A673 (cell line): ENCODE results near the gene OMG. TPM values are rescaled to one million over a fixed set of nuclear protein-coding genes. Genes with fewer than 3 reads are reported as not detected.

ENCODE experiments used
- BruUV-seq: library from RNA; stranded (reverse); fragments of 400-500 nt; replicated peaks from 2 replicates; lab custom pipeline; 2021; lab: Mats Ljungman, UMichigan
- CTCF ChIA-PET: fragments of 300-600 bp; sonication (Branson Sonifier 250); formaldehyde crosslinking; loops from one replicate; lab custom pipeline; 2022; ENCODE audit warnings: antibody characterized with exemption; lab: Charles Lee
- POLR2A ChIA-PET: fragments of 300-600 bp; sonication (Branson Sonifier 250); formaldehyde crosslinking; loops from one replicate; lab custom pipeline; 2022; ENCODE audit warnings: antibody characterized with exemption; ENCODE audit not compliant: low non-redundant PET; lab: Charles Lee
- DNase-seq: peaks from one replicate; pipeline ENCODE4 v3.0.0-alpha.2; 2015; ENCODE audit warnings: low spot score
- H3K27ac ChIP-seq: fragments of 200-600 bp; sonication (generic); 2 replicates; pipeline ENCODE4 v1.5.1; 2016; ENCODE audit warnings: mixed run types, low read depth, mild to moderate bottlenecking, mixed read lengths, antibody characterized with exemption, low read length; ENCODE audit not compliant: poor library complexity, severe bottlenecking
- H3K27me3 ChIP-seq: fragments of 200-600 bp; sonication (generic); replicated peaks from 2 replicates; pipeline ENCODE4 v1.6.1; 2017; ENCODE audit warnings: mixed run types, low read depth, mild to moderate bottlenecking, mixed read lengths, antibody characterized with exemption, low read length; ENCODE audit not compliant: insufficient read depth, poor library complexity
- H3K36me3 ChIP-seq: fragments of 200-600 bp; sonication (generic); 2 replicates; pipeline ENCODE4 v1.6.1; 2016; ENCODE audit warnings: mixed run types, mild to moderate bottlenecking, mixed read lengths, antibody characterized with exemption, low read length; ENCODE audit not compliant: insufficient read depth, poor library complexity, severe bottlenecking
- H3K4me1 ChIP-seq: fragments of 200-600 bp; sonication (generic); 2 replicates; pipeline ENCODE4 v1.6.1; 2017; ENCODE audit warnings: mixed run types, mild to moderate bottlenecking, mixed read lengths, antibody characterized with exemption, low read length; ENCODE audit not compliant: insufficient read depth, poor library complexity, severe bottlenecking
- H3K4me3 ChIP-seq: fragments of 200-600 bp; sonication (generic); 2 replicates; pipeline ENCODE4 v1.5.1; 2016; ENCODE audit warnings: low read depth, mixed run types, mild to moderate bottlenecking, mixed read lengths, low read length; ENCODE audit not compliant: poor library complexity, severe bottlenecking
- H3K9me3 ChIP-seq: fragments of 200-600 bp; sonication (generic); 2 replicates; pipeline ENCODE4 v1.6.1; 2016; ENCODE audit warnings: mixed run types, low read depth, mild to moderate bottlenecking, mixed read lengths, antibody characterized with exemption, low read length; ENCODE audit not compliant: poor library complexity, severe bottlenecking
- CTCF ChIP-seq: fragments of 300-800, 200-600 bp; sonication (generic); conservative IDR thresholded peaks from 2 replicates; pipeline ENCODE4 v1.5.1; 2017; ENCODE audit warnings: low read depth, mild to moderate bottlenecking, antibody characterized with exemption, low read length, moderate library complexity, mixed read lengths
- EZH2 ChIP-seq: fragments of 200-600 bp; sonication (generic); IDR thresholded peaks from 2 replicates; pipeline ENCODE4 v1.6.1; 2017; ENCODE audit warnings: borderline replicate concordance, low read depth, mild to moderate bottlenecking, mixed read lengths, antibody characterized with exemption, low read length; ENCODE audit not compliant: poor library complexity, severe bottlenecking
- intact Hi-C: fragments of 100-400 bp; cut with micrococcal nuclease; formaldehyde crosslinking; loops from one replicate; pipeline ENCODE4 v1.10.0; 2022; ENCODE audit not compliant: unreplicated experiment
- total RNA-seq: library from RNA; stranded (reverse); gene quantifications from 2 replicates; pipeline ENCODE4 v1.2.3, GENCODE V29; 2021

OMG gene
- total RNA-seq, 1 experiment from 2014 or later: not detected

DNA sequence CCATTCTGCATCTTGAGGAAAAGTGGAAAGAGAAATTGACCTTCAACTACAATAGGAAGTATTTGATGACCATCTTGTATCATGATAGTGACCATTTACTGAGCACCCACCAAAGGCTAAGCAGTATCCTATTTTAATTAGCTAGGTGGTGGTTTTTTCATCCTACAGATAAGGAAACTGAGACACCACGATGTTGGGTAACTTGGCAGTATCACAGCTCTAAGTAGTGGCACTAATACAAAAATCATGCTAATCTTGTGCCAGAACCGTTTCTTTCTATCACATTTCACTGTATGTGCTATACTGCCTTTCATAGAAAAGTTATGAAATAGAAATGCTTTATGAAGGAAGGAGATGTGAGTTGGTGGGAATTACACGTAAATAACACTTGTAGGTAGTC, 14.5 kb upstream of the OMG start:
- H3K9me3 ChIP-seq: no peaks in the 10 kb centered on the region
- peaks cover 7% of the 10 kb centered on the region for H3K4me1 ChIP-seq
- intact Hi-C loops: loop anchor here (10.0 kb wide), 1 partner anchor 57 kb away; no protein-coding TSS in a partner anchor
- BruUV-seq: no TSS peak
- no peak for TF ChIP-seq CTCF
- no peak for TF ChIP-seq EZH2
- ChIA-PET POLR2A (no interaction called here), CTCF (no interaction called here)
- H3K27ac ChIP-seq: no peak overlapping the region
- H3K27me3 ChIP-seq: no peaks in the 10 kb centered on the region
- H3K36me3 ChIP-seq: no peaks in the 10 kb centered on the region
- H3K4me3 ChIP-seq: no peak overlapping the region
- no peak for DNase-seq

DNA sequence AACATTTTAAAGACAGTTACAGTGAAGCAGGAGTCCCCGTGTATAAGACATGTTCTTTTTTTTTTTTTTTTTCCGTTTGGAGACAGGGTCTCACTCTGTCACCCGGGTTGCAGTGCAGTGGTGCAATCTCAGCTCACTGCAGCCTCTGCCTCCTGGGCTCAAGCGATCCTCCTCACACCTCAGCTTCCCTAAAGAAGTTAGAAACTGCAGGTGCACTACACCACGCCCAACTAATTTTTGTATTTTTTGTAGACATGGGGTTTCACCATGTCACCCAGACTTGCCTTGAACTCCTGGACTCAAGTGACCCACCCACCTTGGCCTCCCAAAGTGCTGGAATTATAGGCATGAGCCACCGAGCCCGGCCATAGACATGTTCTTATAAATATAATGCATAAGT, 13.8 kb upstream of the OMG start:
- ChIA-PET POLR2A (no interaction called here), CTCF (no interaction called here)
- H3K4me1 ChIP-seq: peaks cover 7% of the 10 kb centered on the region
- H3K4me3 ChIP-seq: no peak overlapping the region
- TF ChIP-seq CTCF: no peak
- TF ChIP-seq EZH2: no peak
- no peaks in the 10 kb centered on the region for H3K27me3 ChIP-seq
- H3K9me3 ChIP-seq: no peaks in the 10 kb centered on the region
- H3K36me3 ChIP-seq: no peaks in the 10 kb centered on the region
- no peak for DNase-seq
- intact Hi-C loops: loop anchor here (10.0 kb wide), 1 partner anchor 56 kb away; no protein-coding TSS in a partner anchor
- no peak overlapping the region for H3K27ac ChIP-seq
- BruUV-seq: no TSS peak

DNA sequence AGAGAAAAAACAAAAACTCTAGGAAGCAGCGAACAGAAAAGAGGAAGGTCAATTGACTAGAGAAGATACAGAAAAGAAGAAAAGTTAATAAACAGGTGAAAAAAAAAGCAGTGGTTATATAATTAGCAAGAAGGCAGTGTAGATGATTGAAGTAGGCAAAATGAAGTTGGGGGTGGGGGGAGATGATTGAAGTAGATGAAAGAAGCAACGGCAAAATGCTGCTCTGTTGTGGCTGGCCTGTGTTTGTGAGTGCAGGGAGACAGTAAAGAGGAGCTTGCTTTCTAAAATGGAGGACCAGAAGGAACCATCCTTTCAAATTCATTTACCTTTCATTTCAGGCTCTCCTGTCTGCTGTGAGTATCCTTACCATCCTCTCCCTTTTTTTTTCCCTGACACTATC, 13.2 kb upstream of the OMG start:
- TF ChIP-seq CTCF (no peak), EZH2 (no peak)
- H3K36me3 ChIP-seq: no peaks in the 10 kb centered on the region
- no peaks in the 10 kb centered on the region for H3K27me3 ChIP-seq
- no peaks in the 10 kb centered on the region for H3K9me3 ChIP-seq
- ChIA-PET CTCF (no interaction called here), POLR2A (no interaction called here)
- intact Hi-C loops: loop anchor here (10.0 kb wide), 1 partner anchor 55 kb away; no protein-coding TSS in a partner anchor
- no peak overlapping the region for H3K4me3 ChIP-seq
- no TSS peak for BruUV-seq
- no peak overlapping the region for H3K27ac ChIP-seq
- H3K4me1 ChIP-seq: peaks cover 7% of the 10 kb centered on the region
- DNase-seq: no peak
